ENCODE measurements around the gene EIF4E.
"Not testable (repeated sequence)": the region's sequence is repeated elsewhere in the genome, so short reads cannot be mapped to it uniquely, and the experiment has no call there.

EIF4E gene, protein sequence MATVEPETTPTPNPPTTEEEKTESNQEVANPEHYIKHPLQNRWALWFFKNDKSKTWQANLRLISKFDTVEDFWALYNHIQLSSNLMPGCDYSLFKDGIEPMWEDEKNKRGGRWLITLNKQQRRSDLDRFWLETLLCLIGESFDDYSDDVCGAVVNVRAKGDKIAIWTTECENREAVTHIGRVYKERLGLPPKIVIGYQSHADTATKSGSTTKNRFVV

DNA sequence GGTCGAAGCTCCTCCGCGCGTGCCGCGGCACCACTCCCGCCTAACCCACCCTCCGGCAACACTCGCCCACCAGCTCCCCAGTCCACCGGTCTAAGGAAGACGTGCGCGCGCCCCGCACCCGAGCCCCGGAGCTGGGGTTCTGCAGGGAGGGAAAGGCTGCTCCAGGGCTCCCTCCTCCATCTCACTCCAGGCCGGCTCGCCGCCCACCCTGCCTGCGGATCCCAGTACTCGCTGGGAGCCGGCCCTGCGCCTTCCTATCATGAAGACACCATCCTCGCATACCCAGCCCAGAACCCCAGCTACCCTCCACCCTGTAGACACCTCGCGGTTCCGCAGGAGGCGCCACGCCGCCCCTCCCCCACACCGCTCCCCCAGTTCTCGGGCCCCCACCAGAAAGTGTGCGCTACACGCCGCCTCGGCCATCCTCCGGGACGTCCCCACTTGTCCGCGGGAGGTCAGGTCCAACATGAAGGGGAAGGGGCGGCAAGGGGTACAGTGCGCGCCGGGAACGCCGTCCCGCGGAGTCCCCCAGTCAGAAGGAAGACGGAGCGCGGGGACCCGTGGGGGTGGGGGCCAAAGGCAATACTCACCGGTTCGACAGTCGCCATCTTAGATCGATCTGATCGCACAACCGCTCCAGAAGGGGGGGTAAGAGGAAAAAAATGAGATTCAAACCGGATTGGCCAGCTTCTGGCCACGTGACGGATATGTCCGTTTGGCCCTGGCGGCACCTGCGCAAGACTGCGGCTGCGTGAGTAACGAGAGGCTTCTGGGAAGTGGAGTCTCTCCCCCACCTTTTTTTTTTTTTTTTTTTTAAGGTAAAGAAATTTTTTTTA, at the start of gene EIF4E:
Gene EIF4E (minus strand): TSS at position 629 of the 836 bp plus-strand sequence. CDS start 21 bp downstream, at position 608.
- DNase-seq = peak; percentile 99

DNA sequence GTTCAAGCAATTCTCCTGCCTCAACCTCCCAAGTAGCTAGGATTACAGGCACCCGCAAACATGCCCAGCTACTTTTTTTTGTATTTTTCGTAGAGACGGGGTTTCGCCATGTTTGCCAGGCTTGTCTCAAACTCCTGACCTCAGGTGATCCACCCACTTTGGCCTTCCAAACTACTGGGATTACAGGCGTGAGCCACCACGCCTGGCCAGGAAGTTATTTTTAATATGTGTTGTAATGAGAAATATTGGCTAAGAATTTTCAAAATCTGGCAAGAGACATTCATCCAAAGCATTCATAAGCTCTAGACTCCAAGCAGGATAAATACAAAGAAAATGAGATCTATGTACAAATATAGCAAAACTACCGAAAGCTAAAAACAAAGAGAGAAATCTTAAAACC, 48.6 kb upstream of the EIF4E start:
- no peak for DNase-seq

DNA sequence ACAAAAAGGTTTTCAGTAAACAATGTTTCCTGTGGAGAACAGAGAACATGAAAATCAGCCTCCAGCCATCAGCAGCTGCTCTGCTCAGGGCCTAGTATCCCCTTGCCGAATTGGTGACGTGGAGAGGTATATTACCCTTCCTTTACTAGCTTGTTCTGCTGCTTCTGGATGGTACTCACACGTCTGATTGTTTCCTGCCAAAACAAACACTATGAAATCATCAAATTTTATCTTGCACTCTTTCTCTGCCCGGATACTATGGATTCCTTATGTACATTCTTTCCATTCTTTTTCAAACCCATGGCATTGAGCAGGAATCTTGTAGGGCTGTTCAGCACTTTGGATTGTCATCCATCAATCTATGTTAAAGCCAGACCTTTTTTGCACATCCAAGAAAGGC, 47.8 kb upstream of the EIF4E start:
- DNase-seq = no peak

DNA sequence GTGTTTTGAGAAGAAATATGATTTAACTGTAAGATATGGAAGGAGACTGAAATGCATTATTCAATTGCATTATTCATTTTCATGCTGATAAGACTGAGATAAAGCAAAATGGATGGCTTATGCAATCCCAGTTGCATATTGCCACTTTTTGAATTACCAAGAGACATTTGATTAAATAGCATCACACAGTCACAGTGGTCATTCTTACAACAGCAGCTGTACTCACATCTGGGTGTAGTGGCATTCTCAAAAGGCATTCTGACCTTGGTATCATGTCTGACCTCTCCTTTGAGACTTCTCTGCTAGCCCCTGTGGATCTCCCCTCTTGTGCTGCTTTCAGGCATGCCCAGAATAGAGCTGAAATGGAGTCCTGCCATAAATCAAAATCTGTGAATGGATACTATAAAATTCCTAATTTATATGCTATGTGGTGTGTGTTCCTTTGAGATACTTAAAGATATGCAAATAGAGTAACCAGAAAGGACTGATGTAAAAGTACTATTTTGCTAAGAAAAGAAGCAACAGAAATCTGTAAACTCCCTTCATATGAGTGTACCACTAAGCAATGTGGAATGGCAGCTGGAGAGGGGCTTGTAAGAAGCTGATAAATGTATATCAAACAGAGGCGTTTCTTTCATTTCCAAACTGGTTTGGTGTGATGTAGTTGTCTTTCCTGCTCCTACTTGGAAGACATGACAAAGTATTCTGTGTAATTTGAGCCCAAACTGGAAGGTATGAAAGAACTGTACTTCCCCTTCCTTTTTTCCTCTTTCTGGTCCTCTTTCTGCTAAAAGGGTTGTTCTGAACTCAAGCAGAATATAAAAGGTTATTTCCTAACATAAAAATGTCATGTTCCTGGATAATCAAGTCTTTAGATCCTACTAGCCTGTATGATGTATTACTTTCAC, 41.2 kb upstream of the EIF4E start:
- no peak for DNase-seq

DNA sequence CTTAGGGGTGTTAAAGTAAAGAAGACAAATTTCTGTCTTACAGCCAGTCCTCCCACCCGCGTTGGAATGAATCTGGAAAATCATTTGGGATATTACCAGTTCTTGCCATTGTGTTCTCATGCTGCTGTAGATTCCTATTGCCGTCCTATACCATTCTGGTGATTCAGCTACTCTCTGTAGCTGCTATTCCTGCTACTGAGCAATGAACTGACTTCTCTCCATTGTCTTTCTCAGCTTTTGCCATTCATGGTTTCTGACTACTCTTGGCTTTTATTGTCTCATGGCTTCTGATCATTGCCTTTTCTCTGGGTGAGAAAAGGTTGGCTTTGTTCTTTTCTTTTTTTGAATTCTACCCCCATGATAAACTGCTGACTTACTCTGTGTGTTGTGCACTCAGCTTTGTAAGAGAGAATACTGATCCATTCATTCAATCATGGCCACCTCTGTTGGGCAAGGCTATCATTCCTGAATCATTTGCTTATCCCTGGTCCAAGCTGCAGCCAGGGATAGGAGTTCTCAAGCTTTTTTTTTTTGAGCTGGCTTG, 38.9 kb upstream of the EIF4E start:
- DNase-seq = no peak

DNA sequence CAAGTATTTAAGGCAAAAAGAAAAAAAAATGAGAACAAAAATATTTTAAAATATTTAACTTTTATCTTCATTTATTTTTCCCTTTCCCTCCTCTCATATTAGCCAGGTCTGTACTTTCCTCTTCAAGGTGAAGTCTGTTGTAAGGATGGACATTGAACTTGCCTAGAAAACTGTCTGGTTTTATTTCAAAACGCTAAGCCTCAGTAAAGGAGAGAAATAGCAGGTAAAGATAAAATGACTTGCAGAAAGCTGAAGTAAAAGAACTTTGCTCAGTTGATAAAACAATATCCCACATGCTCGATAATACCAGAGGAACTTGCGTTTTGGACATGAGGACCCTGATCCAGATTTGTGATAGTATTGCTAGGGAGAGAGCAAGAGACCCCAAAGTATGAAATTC, 38.0 kb upstream of the EIF4E start:
- DNase-seq = no peak

DNA sequence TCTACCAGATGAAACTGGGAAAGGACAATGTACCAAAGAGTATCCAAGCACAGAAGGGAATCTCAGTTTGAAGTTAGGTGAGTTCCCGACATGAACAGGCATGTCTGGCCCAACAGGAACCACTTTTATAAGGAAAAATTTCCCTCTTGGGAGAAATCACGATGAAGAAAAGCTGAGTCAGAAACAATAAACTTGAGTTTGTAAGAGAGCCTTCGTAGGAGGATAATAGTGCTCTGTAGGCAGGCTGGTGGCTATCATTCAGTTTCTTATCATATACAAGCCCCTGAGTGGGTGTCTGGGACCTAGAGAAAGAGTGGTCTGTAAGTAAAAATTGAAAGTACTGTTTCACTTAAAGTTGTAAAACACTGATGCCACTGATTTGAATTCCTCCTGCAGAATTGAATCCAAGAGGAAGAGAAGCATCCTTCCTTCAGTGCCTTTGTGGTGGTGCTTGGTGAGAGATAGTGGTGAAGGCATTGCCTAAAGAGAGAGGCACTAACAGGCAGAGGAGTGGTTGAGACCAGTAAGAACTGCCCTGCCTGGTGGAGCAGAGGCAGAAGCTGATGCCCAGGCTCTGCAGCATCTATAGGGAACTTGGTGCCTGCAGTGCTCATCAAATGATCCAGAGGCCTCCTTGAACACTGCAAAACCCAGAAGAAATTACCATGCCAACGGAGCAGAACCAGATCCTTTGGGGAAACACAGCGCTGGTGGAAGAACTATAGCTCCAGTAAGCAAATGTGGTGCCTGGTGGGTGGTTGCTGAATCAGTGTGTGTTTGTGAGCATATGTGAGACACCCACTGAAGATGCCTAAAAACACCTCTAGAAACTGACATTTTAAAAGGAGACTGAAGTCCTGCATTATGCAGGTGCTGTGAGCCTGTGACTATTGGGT, 34.9 kb upstream of the EIF4E start:
- no peak for DNase-seq

DNA sequence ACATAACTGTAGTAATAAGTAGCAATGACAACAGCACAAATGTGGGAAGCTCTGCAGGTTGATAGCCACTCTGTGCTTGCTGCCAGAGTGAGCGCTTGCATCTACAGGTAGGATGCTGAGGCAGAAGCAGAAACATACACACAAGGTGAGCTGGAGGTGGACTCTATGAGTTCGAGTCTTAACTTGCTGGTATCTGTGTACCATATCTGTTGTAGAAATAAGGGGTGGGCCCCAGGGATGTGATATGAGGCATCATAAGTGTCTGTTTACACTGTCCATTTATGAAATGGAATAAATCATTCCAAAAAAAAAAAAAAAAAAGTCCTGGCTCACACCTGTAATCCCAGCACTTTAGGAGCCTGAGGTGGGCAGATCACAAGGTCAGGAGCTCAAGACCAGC, 32.8 kb upstream of the EIF4E start:
- DNase-seq = no peak

DNA sequence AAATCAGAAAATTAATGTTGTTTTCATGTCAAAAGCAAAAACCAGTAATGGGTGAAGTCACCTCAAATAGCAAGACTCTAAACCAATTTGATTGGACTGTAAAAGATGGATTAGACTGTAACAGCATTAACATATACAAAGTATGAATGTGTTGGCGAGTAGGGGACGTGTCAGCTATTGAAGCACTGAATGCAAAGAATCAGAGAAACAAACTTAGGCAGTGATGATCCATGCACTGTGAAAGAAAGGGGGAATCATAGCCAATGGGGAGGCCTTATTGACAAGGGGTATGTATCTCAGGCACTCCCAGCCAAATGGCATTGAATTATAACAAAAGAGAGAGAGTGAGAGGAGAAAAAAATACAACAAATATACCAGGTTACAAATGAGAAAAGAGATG, 30.5 kb upstream of the EIF4E start:
- DNase-seq = no peak

DNA sequence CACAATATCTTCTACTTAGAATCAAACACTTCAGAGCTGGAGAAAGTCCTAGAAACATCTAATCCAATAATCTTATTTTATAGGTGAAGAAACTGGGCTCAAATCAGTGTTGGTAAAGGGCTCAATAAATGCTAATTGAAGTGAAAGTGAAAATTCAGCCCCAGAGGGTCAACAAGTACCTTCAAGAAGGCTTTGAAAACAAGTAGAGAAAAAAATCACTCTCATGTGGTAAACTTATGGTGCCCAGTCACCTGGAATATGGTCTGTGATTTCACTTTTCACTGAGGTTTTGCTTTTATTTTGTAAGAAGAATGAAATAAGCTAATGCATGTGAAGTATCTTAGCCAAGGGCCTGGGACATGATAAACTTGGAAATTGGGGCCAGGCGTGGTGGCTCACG, 29.1 kb upstream of the EIF4E start:
- DNase-seq = no peak

DNA sequence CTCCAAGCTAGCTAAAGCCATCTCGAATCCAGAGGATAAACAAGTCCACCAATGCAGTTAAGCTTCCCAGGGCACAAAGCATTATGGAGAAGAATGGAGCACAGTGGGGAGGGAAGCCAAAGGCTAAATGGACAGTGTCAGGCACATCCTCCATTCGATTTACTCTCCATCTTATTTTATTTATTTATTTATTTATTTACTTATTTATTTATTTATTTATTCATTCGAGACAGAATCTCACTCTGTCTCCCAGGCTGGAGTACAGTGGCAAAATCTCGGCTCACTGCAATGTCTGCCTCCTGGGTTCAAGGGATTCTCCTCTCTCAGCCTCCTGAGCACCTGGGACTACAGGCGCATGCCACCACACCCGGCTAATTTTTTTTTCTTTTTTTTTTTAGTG, 26.3 kb upstream of the EIF4E start:
- no peak for DNase-seq

DNA sequence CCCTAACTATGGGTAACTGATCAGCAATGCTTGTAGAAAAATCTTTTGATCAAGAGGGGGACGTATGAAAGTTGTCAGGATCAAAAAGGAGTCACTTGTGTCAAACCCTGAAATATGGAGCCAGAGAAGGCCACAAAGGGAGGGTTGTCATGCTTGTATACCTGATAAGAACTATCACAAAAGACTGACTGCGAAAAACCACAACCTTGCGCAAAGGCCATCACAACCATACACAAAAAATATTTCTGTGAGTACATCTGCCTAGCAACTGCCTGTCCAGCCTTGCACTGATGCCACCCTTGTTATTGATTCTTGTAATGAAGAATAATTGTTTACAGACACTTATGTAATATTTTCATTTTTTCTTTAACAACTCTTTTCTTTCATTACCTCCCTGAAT, 22.8 kb upstream of the EIF4E start:
- DNase-seq = no peak

DNA sequence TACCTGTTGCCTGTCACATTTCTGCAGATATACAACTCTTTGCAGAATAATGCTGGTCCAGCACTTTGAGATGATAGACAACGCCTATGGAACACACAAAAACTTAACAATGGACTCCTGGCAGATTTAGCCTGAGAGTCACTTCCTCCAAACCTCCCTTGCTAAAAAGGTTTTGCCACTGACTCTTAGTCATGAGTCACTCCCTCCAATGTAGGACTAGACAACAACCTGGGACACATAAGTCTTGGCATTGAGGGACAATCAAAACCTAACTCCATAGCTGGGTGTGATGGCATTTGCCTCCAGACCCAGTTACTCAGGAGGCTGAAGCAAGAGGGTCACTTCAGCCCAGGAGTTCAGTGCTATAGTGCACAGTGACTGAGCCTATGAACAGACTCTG, 22.0 kb upstream of the EIF4E start:
- peak; percentile 21 for DNase-seq

DNA sequence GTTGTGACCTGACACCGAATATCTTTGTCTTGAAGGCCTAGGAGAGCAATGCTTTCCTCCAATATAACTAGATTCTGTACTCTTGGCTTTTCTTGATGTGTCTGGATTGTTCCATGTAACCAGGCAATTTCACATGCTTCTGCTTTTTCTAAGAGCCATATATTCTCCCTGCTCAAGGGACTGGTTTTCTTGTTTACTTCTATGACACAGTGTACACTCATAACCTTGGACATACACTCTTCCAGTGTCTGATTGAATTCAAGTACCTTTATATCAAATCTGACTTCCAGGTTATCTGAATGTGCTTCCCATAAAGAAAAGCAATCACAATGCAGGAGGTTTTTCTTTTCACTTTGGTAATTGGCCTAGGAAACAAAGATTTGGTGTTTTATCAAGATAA, 17.4 kb upstream of the EIF4E start:
- no peak for DNase-seq

DNA sequence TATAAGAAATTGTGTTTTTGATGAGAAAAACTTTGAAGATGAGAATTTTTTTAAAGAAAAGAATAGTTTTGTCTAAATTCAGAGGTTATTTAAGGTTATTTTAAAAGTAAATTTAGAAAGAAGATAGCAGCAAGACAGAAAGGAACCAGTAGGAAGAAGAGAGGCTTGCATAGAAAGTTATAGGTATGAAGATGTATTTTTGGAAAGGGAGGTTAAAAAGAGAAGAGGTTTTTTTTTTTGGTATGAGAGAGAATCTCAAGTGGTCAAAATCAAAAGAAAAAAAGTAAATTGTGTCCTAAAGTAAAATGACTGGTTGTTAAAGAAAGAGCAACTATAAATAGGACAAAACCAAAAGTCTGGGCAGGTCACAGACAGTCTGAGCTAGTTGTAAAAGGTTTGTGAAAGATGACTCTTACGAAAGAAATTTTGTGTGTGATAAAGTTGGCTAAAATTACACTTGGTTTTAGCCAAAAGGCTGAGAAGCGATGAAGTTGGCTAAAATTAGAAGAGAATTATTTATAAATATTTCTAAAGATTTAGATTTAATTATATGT, 16.4 kb upstream of the EIF4E start:
- no peak for DNase-seq

DNA sequence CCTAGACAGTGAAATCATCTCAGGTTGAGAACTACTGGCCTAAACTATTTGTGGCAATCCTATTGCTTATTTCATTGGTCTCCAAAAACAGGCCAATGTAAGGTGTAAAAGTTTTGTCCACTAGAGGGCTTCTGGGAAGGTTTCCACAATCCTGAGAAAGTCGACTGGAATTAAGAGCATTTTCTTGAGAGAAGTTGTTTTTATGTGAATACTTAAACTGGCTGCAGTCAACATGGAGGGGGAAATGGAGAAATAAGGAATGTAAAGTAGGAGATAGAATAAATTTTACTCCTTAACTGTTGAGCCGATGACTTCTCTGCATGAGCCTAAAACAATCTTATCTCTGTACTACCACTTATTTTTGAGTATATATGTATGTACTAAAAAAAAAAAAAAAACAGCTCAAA, 11.0 kb upstream of the EIF4E start:
- peak; percentile 43 for DNase-seq

DNA sequence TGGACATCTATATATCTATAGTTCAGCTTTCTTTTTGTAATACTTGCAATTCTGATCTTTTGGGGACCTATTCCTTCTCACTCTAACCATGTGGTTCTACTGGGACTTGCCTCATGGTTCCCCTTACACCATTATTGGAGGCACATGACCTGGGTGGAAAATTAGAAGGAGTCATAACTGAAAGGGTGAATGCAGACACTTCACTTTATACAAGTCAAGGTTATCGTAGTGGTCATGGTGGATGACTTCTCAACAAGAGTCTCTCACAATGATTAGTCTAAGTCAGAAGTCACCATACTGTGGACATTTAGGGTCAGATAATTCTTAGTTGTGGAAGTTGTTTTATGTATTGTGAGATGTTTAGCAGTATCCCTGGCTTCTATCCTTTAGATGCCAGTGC, 10.5 kb upstream of the EIF4E start:
- DNase-seq = no peak

DNA sequence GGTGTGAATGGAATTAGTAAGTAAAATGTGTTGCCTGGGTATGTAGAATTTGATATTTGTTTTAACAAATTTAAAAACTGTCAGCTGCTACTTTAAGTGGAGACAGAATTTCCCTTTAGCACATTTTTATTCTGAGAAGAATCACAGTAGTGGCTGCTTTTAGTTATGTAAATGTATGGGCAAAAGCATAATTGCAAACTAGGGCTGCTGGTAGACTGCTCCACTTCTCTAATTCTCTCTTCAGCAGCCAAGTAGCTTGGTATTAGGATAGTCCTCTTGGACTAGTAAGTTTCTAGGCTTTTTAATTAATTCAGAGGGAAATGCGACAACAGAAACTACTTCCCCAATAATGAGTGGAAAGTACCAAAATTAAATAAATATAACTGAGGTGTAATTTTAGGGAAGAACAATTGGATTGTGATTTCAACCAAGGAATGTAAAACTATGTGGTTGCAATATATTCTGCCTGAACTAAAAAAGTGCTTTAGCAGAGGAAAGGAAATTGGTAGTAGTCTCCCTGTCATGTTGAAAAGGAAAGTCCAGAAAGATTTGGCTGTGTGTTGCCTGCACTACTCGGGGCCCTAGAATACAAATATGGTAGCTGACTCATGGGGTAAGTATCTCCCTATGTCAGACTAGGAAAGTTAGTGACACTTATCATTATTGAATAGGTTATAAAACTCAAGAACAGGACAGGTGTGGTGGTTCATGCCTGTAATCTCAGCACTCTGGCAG, 9.2 kb upstream of the EIF4E start:
- DNase-seq = no peak

DNA sequence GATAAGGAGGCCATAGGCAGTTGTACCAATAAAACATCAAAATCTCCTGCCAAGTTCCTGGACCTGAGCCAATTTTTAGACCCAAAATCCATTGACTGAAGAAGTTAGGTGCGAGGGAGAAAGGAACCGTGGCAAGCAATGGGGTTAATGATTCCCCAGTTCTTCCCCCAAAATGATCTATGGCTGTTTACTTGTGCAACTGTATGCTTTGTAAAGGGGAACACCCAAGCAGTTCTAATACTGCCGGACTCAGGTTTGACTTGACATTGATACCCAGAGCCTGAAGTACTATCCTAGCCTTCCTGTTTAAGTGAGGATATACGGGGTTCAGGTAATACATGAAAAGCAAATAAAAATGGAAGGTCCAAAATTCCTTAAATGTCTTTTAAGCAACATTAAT, 6.7 kb upstream of the EIF4E start:
- no peak for DNase-seq

DNA sequence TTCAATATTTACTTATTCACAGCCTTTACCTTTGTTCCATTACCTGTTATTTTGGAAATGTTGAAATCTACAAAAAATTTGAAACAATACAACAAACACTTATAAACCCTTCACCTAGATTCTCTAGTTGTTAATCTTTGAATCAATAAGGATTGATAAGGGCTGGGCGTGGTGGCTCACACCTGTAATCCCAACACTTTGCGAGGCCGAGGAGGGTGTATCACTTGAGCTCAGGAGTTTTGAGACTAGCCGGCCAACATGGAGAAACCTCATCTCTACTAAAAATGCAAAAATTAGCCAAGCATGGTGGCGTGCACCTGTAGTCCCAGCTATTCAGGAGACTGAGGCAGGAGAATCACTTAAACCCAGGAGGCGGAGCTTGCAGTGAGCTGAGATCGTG, 5.9 kb upstream of the EIF4E start:
- not testable (repeated sequence) for DNase-seq

DNA sequence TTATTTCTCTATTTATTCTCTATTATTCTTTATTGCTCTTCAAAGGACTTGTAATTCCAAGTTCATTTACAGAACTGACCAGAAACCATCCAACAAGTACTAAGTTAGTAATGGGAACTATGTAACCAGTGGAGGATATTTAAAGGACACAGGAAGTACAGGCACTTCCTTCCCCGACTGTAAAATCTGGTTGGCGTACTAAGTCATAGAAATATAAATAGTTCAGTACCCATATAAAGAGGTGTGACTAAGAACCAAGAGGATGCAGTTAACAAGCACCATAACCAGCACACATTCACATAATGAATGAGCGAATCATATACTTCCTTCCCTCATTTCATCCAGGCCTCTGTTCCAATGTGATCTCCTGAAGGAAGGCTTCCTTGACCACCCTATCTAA, 3.6 kb upstream of the EIF4E start:
- DNase-seq = peak; percentile 51
